HG03469 (cell line): Measurements from ENCODE around the gene TOMT.

ENCODE experiments used
- ATAC-seq: cut with Tn5 transposase; IDR thresholded peaks from one replicate; pipeline ENCODE4 v1.9.1; 2021; ENCODE audit warnings: mild to moderate bottlenecking, moderate library complexity, moderate number of reproducible peaks; ENCODE audit not compliant: unreplicated experiment

The TOMT gene

GRCh38 chr11:72105888-72106287 lies at the start of gene TOMT:
TSS of gene TOMT (plus strand) at chr11:72105924. CDS start at chr11:72105952, 28 bp downstream.
- ATAC-seq = no peak

- no peak for ATAC-seq
These were observed 47.2 kb upstream of the TOMT start for GRCh38 chr11:72058416-72059034.

- no peak for ATAC-seq
These were observed 43.9 kb upstream of the TOMT start for GRCh38 chr11:72061739-72062396.

GRCh38 chr11:72066855-72067254 lies 38.9 kb upstream of the TOMT start:
- no peak for ATAC-seq

GRCh38 chr11:72067266-72067665 lies 38.5 kb upstream of the TOMT start:
- ATAC-seq = no peak

GRCh38 chr11:72067676-72068075 lies 38.0 kb upstream of the TOMT start:
- no peak for ATAC-seq

GRCh38 chr11:72069200-72069599 lies 36.5 kb upstream of the TOMT start:
- ATAC-seq = no peak

GRCh38 chr11:72069787-72070251 lies 35.9 kb upstream of the TOMT start:
- ATAC-seq = no peak

GRCh38 chr11:72070491-72070890 lies 35.2 kb upstream of the TOMT start:
- ATAC-seq = no peak

- ATAC-seq = no peak
These were observed 33.4 kb upstream of the TOMT start for GRCh38 chr11:72072348-72072747.

- ATAC-seq = no peak
These were observed 30.6 kb upstream of the TOMT start for GRCh38 chr11:72075109-72075508.

GRCh38 chr11:72075756-72076155 lies 30.0 kb upstream of the TOMT start:
- ATAC-seq = no peak

- no peak for ATAC-seq
These were observed 27.2 kb upstream of the TOMT start for GRCh38 chr11:72078477-72078876.

- ATAC-seq = no peak
These were observed 25.9 kb upstream of the TOMT start for GRCh38 chr11:72079819-72080325.

GRCh38 chr11:72080326-72081183 lies 25.2 kb upstream of the TOMT start, which contains the start of the genes LRRC51 and NUMA1:
TSS of gene LRRC51 (plus strand) at chr11:72080850. CDS start at chr11:72089084, 8,234 bp downstream.
TSS of gene NUMA1 (minus strand) at chr11:72080542. CDS start at chr11:72035943, 44,599 bp downstream.
- peak; percentile 88 for ATAC-seq

- no peak for ATAC-seq
These were observed 24.5 kb upstream of the TOMT start for GRCh38 chr11:72081184-72081644.

- ATAC-seq = no peak
These were observed 23.8 kb upstream of the TOMT start for GRCh38 chr11:72081821-72082453.

- ATAC-seq = no peak
These were observed 22.3 kb upstream of the TOMT start for GRCh38 chr11:72083414-72083813.

- no peak for ATAC-seq
These were observed 21.6 kb upstream of the TOMT start for GRCh38 chr11:72084076-72084475.

- ATAC-seq = no peak
These were observed 20.8 kb upstream of the TOMT start for GRCh38 chr11:72084965-72085364.
